ENCODE data around the gene DHRS3.
"Not testable (repeated sequence)": the region's sequence is repeated elsewhere in the genome, so short reads cannot be mapped to it uniquely, and the experiment has no call there.

Gene DHRS3

DNA sequence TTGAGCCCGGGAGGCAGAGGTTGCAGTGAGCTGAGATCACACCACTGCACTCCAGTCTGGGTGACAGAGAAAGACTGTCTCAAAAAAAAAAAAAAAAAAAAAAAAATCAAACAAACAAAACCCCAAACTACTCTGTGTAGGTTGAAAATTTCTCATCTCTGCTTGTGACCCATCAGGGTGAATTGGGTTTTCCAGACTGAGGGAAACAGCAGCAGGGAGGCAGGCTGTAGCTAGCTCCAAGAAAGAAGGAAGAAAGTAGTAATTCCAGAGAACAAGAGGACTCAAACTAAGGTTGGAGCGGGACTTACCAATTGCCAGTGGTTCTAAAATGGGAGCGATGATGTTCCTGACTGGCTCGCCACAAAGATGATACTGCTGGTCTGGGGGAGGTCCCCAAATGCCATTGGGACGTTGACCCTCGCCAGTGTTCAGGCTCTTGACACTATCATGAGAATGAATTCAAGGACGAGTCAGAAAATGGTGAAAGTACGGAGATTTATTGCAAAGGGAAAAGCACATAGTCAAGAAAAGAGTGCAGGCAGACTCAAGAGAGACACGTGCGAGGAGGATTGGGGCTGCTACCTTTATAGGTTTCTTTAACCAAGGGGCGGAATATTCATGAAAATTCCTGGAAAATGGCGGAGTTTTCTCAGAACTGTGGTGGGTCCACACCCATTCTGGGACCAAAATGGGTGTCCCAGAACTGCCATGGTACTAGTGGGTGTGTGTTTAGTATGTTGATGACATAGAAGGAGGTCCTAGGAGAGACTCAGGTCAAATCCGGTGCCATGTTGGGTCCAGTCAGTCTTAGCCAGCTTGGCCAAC lies 39.3 kb upstream of the DHRS3 start:
- TF ChIP-seq, protein P1, sequence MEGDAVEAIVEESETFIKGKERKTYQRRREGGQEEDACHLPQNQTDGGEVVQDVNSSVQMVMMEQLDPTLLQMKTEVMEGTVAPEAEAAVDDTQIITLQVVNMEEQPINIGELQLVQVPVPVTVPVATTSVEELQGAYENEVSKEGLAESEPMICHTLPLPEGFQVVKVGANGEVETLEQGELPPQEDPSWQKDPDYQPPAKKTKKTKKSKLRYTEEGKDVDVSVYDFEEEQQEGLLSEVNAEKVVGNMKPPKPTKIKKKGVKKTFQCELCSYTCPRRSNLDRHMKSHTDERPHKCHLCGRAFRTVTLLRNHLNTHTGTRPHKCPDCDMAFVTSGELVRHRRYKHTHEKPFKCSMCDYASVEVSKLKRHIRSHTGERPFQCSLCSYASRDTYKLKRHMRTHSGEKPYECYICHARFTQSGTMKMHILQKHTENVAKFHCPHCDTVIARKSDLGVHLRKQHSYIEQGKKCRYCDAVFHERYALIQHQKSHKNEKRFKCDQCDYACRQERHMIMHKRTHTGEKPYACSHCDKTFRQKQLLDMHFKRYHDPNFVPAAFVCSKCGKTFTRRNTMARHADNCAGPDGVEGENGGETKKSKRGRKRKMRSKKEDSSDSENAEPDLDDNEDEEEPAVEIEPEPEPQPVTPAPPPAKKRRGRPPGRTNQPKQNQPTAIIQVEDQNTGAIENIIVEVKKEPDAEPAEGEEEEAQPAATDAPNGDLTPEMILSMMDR (conservative IDR thresholded peaks at IDR 0.05; ENCODE audit: low read length): no peak
- DNase-seq (ENCODE audit: low read depth): no peak
- H3K4me3 ChIP-seq (ENCODE audit: low read length): no peak overlapping the region

DNA sequence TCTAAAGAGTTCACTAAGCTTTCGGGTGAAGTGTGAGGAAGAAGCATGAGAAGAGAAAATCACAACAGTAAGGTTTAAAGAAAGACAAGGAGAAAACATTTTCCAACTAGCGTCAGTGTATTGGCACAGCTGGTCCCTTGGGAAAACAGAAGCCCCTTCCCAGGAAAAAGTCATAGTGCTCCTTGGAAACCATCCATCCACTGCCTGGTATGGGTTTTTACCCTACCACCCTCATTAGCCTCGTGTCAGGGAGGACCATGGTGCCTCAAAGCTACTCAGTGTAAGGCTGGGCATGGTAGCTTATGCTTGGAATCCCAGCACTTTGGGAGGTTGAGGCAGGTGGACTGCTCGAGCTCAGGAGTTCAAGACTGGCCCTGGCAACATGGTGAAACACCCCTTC lies 38.6 kb upstream of the DHRS3 start:
- no peak for DNase-seq (ENCODE audit: low read depth)
- H3K4me3 ChIP-seq (ENCODE audit: low read length): no peak overlapping the region
- TF ChIP-seq, protein P1 (conservative IDR thresholded peaks at IDR 0.05; ENCODE audit: low read length): no peak

DNA sequence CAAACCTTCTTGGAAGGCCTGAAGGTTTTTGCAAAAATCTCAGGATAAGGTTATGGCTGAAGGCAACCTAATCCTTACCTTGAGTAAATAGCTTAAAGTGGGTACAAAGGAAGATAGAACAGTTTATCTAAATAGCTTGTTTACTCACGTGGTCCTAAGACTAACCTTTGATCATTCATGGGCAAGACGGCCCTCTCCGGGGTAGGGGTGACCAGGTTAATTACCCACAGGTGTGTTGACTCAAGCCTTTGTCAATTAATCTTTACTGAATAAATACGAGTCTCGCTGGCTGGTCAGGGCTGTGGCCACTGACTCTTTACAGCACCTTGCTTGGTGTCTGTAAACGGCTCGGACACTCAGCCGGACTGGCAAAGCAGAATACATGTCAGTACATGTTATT lies 36.6 kb upstream of the DHRS3 start:
- no peak overlapping the region for H3K4me3 ChIP-seq (ENCODE audit: low read length)
- TF ChIP-seq, protein P1 (conservative IDR thresholded peaks at IDR 0.05; ENCODE audit: low read length): no peak
- no peak for DNase-seq (ENCODE audit: low read depth)

DNA sequence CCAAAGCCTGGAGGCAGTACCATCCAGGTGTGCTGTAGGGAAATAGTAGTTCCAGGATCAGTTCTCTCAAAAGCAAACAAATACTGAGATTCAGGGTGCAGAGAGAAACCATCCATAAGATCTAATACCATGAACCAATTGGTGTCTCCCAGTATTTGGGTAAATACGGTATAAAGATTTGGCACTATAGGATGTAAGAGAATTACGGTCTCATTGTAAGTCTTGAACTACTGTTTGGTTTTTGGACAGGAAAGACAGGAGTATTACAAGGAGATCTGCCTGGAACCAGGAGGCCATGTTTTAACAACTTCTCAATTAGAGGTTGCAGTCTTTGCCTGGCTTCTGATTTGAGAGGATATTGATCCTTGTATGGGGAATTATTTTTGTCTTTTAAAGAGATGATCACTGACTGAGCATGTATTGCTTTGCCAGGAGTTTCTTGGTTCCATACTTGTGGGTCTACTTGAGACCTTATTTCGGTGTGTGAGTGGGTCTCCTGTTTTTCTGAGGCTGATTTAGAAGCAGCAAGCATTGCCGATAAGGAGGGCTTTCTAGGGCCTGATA lies 36.1 kb upstream of the DHRS3 start:
- no peak overlapping the region for H3K4me3 ChIP-seq (ENCODE audit: low read length)
- TF ChIP-seq, protein P1 (conservative IDR thresholded peaks at IDR 0.05; ENCODE audit: low read length): no peak
- peak; percentile 31 for DNase-seq (ENCODE audit: low read depth)

DNA sequence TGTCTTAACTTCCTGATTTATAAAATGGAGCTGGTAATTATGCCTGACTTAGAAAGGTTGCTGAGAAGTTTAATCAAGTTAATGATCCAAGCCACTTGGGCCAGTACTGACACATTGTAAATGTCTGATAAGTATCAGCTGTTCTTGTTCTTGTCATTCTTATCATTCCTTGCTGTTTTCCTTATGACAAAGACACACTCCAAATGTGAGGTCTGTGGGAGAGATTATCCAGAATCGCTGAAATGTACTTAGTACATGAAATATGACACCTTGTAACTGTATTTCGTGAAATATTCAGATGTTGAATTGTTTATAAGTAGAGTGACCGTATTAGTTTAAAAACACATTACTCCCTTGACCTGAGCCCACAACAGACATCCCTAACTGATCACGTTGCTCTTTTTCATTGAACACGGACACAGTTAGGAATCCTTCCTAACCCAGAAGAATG lies 32.0 kb upstream of the DHRS3 start:
- no peak overlapping the region for H3K4me3 ChIP-seq (ENCODE audit: low read length)
- TF ChIP-seq, protein P1 (conservative IDR thresholded peaks at IDR 0.05; ENCODE audit: low read length): no peak
- peak; percentile 69 for DNase-seq (ENCODE audit: low read depth)

DNA sequence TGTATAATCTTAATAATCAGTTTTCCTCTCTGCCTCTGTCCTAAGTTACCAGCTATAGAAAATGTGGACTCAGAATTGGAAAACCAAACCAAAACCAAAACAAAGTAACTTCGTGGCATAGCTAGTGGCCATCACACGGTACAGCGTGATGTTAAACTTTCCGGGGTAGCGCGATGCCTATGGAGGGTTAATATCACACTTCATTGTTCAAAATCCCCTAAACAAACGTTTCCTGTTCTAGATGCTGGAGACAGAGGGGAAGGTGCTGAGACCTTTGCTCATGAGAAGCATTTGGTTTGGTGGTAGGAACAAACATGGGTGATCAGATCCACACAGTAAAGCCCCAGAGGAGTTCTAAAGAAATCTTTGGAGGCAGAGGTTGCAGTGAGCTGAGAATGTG lies 30.7 kb upstream of the DHRS3 start:
- TF ChIP-seq, protein P1 (conservative IDR thresholded peaks at IDR 0.05; ENCODE audit: low read length): no peak
- DNase-seq (ENCODE audit: low read depth): no peak
- H3K4me3 ChIP-seq (ENCODE audit: low read length): no peak overlapping the region

DNA sequence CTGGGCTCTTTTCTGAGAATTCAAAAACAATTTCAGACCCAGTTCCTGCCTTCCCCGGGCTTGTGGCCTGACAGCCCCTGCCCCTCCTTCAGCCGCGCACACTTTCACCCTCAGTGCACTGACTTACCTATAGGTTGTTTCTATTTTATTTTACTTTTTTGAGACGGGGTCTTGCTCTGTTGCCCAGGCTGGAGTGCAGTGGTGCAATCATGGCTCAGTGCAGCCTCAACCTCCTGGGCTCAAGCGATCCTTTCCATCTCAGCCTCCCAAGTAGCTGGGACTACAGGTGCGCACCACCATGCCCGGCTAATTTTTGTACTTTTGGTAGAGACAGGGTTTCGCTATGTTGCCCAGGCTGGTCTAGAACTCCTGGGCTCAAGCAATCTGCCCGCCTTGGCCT lies 27.4 kb upstream of the DHRS3 start:
- not testable (repeated sequence) for DNase-seq (ENCODE audit: low read depth); H3K4me3 ChIP-seq (ENCODE audit: low read length)
